ENCODE measurements around the gene LNP1.

DNA sequence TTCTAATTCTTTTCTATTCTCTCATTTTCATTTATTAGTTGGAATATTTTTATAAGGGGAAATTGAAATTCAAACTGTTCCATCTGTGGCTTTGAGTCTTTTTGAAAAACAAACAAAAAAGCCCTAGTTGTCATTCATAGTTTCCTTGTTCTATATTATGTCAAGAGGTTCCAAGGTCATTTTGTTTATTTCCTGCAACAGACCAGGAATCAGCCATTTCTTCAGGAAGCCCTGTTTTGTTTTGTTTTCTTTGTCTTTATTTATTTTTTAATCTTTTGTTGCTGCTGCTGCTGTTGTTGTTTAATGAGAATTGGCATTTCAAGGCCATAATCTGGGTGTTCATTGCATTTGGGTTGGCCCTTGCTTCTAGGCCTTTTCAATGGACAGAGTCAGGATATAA is 14.8 kb downstream of the LNP1 start:
- TF ChIP-seq EP300 (IDR thresholded peaks at IDR 0.05) (no peak), POLR2A (IDR thresholded peaks at IDR 0.05) (no peak)
- TF ChIP-seq, protein P1, sequence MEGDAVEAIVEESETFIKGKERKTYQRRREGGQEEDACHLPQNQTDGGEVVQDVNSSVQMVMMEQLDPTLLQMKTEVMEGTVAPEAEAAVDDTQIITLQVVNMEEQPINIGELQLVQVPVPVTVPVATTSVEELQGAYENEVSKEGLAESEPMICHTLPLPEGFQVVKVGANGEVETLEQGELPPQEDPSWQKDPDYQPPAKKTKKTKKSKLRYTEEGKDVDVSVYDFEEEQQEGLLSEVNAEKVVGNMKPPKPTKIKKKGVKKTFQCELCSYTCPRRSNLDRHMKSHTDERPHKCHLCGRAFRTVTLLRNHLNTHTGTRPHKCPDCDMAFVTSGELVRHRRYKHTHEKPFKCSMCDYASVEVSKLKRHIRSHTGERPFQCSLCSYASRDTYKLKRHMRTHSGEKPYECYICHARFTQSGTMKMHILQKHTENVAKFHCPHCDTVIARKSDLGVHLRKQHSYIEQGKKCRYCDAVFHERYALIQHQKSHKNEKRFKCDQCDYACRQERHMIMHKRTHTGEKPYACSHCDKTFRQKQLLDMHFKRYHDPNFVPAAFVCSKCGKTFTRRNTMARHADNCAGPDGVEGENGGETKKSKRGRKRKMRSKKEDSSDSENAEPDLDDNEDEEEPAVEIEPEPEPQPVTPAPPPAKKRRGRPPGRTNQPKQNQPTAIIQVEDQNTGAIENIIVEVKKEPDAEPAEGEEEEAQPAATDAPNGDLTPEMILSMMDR (IDR thresholded peaks at IDR 0.05) = no peak

Data from ovary (tissue), 3 donors.